H9 (cell line): ENCODE measurements around the gene EGFR. TPM values are rescaled to one million over a fixed set of nuclear protein-coding genes. Genes with fewer than 3 reads are reported as not detected.

ENCODE experiments used
- DNase-seq: peaks from one replicate; pipeline ENCODE4 v3.0.0-alpha.2; 2017
- H2AFZ ChIP-seq: one replicate; pipeline ENCODE4 v1.6.1; 2013; ENCODE audit warnings: mild to moderate bottlenecking, low read length, control low read depth, moderate library complexity
- H2AK5ac ChIP-seq: 2 replicates; pipeline ENCODE4 v1.6.1; 2013; ENCODE audit warnings: low read length, control low read depth, mixed read lengths; ENCODE audit not compliant: insufficient read length
- H2BK120ac ChIP-seq: one replicate; pipeline ENCODE4 v1.6.1; 2013; ENCODE audit warnings: low read depth, mild to moderate bottlenecking, low read length, control low read depth, inconsistent platforms; ENCODE audit not compliant: poor library complexity, severe bottlenecking
- H2BK12ac ChIP-seq: 2 replicates; pipeline ENCODE4 v1.6.1; 2013; ENCODE audit warnings: low read length, control low read depth, mixed read lengths, low read depth; ENCODE audit not compliant: insufficient read length
- H2BK15ac ChIP-seq: 2 replicates; pipeline ENCODE4 v1.6.1; 2013; ENCODE audit warnings: low read depth, low read length, control low read depth
- H2BK20ac ChIP-seq: one replicate; pipeline ENCODE4 v1.6.1; 2013; ENCODE audit warnings: low read depth, mild to moderate bottlenecking, low read length, control low read depth, inconsistent platforms; ENCODE audit not compliant: poor library complexity, severe bottlenecking
- H2BK5ac ChIP-seq: 2 replicates; pipeline ENCODE4 v1.6.1; 2013; ENCODE audit warnings: low read length, control low read depth, mixed read lengths; ENCODE audit not compliant: insufficient read length
- H3K14ac ChIP-seq: 2 replicates; pipeline ENCODE4 v1.6.1; 2013; ENCODE audit warnings: low read length, control low read depth; ENCODE audit not compliant: insufficient read depth
- H3K18ac ChIP-seq: 2 replicates; pipeline ENCODE4 v1.6.1; 2013; ENCODE audit warnings: low read depth, mild to moderate bottlenecking, mixed read lengths, low read length, control low read depth; ENCODE audit not compliant: insufficient read length
- H3K23ac ChIP-seq: 2 replicates; pipeline ENCODE4 v1.6.1; 2013; ENCODE audit warnings: low read length, control low read depth, mixed read lengths, low read depth; ENCODE audit not compliant: insufficient read length
- H3K23me2 ChIP-seq: 2 replicates; pipeline ENCODE4 v1.6.1; 2013; ENCODE audit warnings: low read depth, mild to moderate bottlenecking, mixed read lengths, low read length, control low read depth; ENCODE audit not compliant: insufficient read length, poor library complexity, severe bottlenecking
- H3K27ac ChIP-seq: 2 replicates; pipeline ENCODE4 v1.5.1; 2013; ENCODE audit warnings: low read length, control low read depth, mixed read lengths, low read depth; ENCODE audit not compliant: insufficient read length
- H3K27me3 ChIP-seq: 2 replicates; pipeline ENCODE4 v1.6.1; 2013; ENCODE audit warnings: low read length, control low read depth, inconsistent platforms; ENCODE audit not compliant: insufficient read depth
- H3K4ac ChIP-seq: 2 replicates; pipeline ENCODE4 v1.6.1; 2013; ENCODE audit warnings: low read depth, mild to moderate bottlenecking, control low read depth, inconsistent platforms, low read length, moderate library complexity
- H3K4me1 ChIP-seq: 2 replicates; pipeline ENCODE4 v1.6.1; 2013; ENCODE audit warnings: low read length, control low read depth, inconsistent platforms; ENCODE audit not compliant: insufficient read depth
- H3K4me2 ChIP-seq: 2 replicates; pipeline ENCODE4 v1.6.1; 2013; ENCODE audit warnings: low read length, control low read depth, mixed read lengths; ENCODE audit not compliant: insufficient read length, insufficient read depth
- H3K56ac ChIP-seq: 2 replicates; pipeline ENCODE4 v1.6.1; 2013; ENCODE audit warnings: low read depth, mild to moderate bottlenecking, mixed read lengths, low read length, control low read depth; ENCODE audit not compliant: insufficient read length
- H3K79me1 ChIP-seq: 2 replicates; pipeline ENCODE4 v1.6.1; 2013; ENCODE audit warnings: low read depth, mild to moderate bottlenecking, moderate library complexity, low read length, control low read depth, inconsistent platforms; ENCODE audit not compliant: insufficient read depth, poor library complexity, severe bottlenecking
- H3K79me2 ChIP-seq: 2 replicates; pipeline ENCODE4 v1.6.1; 2013; ENCODE audit warnings: low read length, control low read depth, inconsistent platforms; ENCODE audit not compliant: insufficient read depth
- H3K9ac ChIP-seq: 2 replicates; pipeline ENCODE4 v1.6.1; 2013; ENCODE audit warnings: low read length, control low read depth, mixed read lengths; ENCODE audit not compliant: insufficient read length; ENCODE audit errors: extremely low read depth
- H3K9me3 ChIP-seq: one replicate; pipeline ENCODE4 v1.6.1; 2013; ENCODE audit warnings: low read depth, low read length, inconsistent platforms; ENCODE audit not compliant: control insufficient read depth
- H3T11ph ChIP-seq: one replicate; pipeline ENCODE4 v1.6.1; 2013; ENCODE audit warnings: mild to moderate bottlenecking, low read length, control low read depth, inconsistent platforms
- H4K20me1 ChIP-seq: one replicate; pipeline ENCODE4 v1.6.1; 2013; ENCODE audit not compliant: control insufficient read depth, insufficient read length, insufficient read depth
- H4K5ac ChIP-seq: 2 replicates; pipeline ENCODE4 v1.6.1; 2013; ENCODE audit warnings: low read depth, mild to moderate bottlenecking, mixed read lengths, low read length, control low read depth; ENCODE audit not compliant: insufficient read length
- H4K8ac ChIP-seq: replicated peaks from 2 replicates; pipeline ENCODE4 v1.6.1; 2013; ENCODE audit warnings: low read length, control low read depth, mixed read lengths, low read depth; ENCODE audit not compliant: insufficient read length
- H4K91ac ChIP-seq: 2 replicates; pipeline ENCODE4 v1.6.1; 2013; ENCODE audit warnings: low read depth, mild to moderate bottlenecking, moderate library complexity, mixed read lengths, low read length, control low read depth; ENCODE audit not compliant: insufficient read length
- H3K27ac Mint-ChIP-seq, 3 experiments: 2 replicates in 2 of 3; 3 replicates in 1 of 3; pipeline ENCODE4 v1.8.0; 2020 to 2021; ENCODE audit warnings: mixed read lengths in 3 of 3, mild to moderate bottlenecking in 1 of 3, moderate library complexity in 1 of 3
- H3K27me3 Mint-ChIP-seq: 2 replicates; pipeline ENCODE4 v1.8.0; 2021; ENCODE audit warnings: low read depth, mild to moderate bottlenecking, moderate library complexity, mixed read lengths
- H3K36me3 Mint-ChIP-seq, 3 experiments: 2 replicates in 2 of 3; 3 replicates in 1 of 3; pipeline ENCODE4 v1.8.0; 2020 to 2021; ENCODE audit warnings: low read depth in 3 of 3, mixed read lengths in 3 of 3; ENCODE audit not compliant: insufficient read depth in 1 of 3
- H3K4me1 Mint-ChIP-seq, 2 experiments: 2 replicates each; pipeline ENCODE4 v1.8.0; 2020; ENCODE audit warnings: mixed read lengths in 2 of 2
- H3K4me3 Mint-ChIP-seq, 2 experiments: 2 replicates in 1 of 2; 3 replicates in 1 of 2; pipeline ENCODE4 v1.8.0; 2020 to 2021; ENCODE audit warnings: mild to moderate bottlenecking in 2 of 2, mixed read lengths in 2 of 2, moderate library complexity in 1 of 2
- H3K9me3 Mint-ChIP-seq, 2 experiments: 2 replicates in 1 of 2; 3 replicates in 1 of 2; pipeline ENCODE4 v1.8.0; 2020; ENCODE audit warnings: mild to moderate bottlenecking in 2 of 2, mixed read lengths in 2 of 2, moderate library complexity in 1 of 2
- CTCF ChIP-seq: fragments of 200-600 bp; sonication (generic); conservative IDR thresholded peaks from 3 replicates; pipeline ENCODE4 v1.8.0; 2021; ENCODE audit warnings: antibody characterized with exemption, mild to moderate bottlenecking
- WGBS: extraction: QIAGEN DNeasy Blood & Tissue Kit; methylation state at CpG from one replicate; pipeline ENCODE4 v1.1.7; 2013; ENCODE audit warnings: missing lambda C conversion rate, low lambda C conversion rate, mixed read lengths; ENCODE audit not compliant: insufficient read length; ENCODE audit errors: extremely low coverage; 5-methylcytosine and 5-hydroxymethylcytosine counted together
- total RNA-seq: library from RNA; stranded (reverse); gene quantifications from 2 replicates; pipeline ENCODE4 v1.2.1, GENCODE V29; 2021

The EGFR gene
- total RNA-seq, 1 experiment from 2014 or later: 3.3 TPM

GRCh38 chr7:55030314-55030713 is 11.5 kb downstream of the EGFR start:
- no CpG with 5 or more reads among the region's 1 CpG for WGBS
- Histone ChIP-seq H3K27me3 (no peaks in the 10 kb centered on the region), H3K79me1 (no peaks in the 10 kb centered on the region), H2BK20ac (no peak overlapping the region), H3K9ac (no peak overlapping the region), H3K18ac (no peak overlapping the region), H4K8ac (no peak overlapping the region), H2BK120ac (no peak overlapping the region), H2AFZ (no peak overlapping the region), H3K23me2 (no peaks in the 10 kb centered on the region), H2BK5ac (no peak overlapping the region), H3K23ac (no peak overlapping the region), H3T11ph (no peak overlapping the region), H3K4me1 (no peaks in the 10 kb centered on the region), H2BK15ac (no peak overlapping the region), H2AK5ac (no peak overlapping the region), H3K56ac (no peak overlapping the region), H4K5ac (no peak overlapping the region), H3K9me3 (no peaks in the 10 kb centered on the region), H2BK12ac (no peak overlapping the region), H3K4me2 (no peak overlapping the region), H3K79me2 (no peaks in the 10 kb centered on the region), H3K27ac (no peak overlapping the region), H3K14ac (no peak overlapping the region), H4K91ac (no peak overlapping the region), H3K4ac (no peak overlapping the region), H4K20me1 (no peaks in the 10 kb centered on the region)
- no peak for TF ChIP-seq CTCF
- Mint-ChIP-seq H3K4me1 (no peaks in the 10 kb centered on the region), H3K27me3 (peaks cover under 1% of the 10 kb centered on the region; the same call in 1 of the 2 replicates), H3K4me3 (no peak overlapping the region), H3K27ac (no peak overlapping the region), H3K36me3 (no peaks in the 10 kb centered on the region), H3K9me3 (no peaks in the 10 kb centered on the region)
- DNase-seq: no peak
